ENCODE results near the gene VANGL2.

The VANGL2 gene

DNA sequence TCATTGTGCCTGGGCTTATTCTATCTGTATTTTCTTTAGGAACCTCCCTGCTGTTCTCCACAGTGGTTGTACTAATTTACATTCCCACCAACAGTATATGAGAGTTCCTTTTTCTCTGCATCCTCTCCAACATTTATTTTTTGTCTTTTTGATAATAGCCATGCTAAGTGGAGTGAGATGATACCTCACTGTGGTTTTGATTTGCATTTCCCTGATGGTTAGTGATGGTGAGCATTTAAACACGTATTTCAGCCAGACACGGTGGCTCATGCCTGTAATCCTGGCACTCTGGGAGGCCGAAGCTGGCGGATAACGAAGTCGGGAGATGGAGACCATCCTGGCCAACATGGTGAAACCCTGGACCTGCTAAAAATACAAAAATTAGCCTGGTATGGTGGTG is 64.8 kb downstream of the VANGL2 start:
- DNase-seq: no peak

DNA sequence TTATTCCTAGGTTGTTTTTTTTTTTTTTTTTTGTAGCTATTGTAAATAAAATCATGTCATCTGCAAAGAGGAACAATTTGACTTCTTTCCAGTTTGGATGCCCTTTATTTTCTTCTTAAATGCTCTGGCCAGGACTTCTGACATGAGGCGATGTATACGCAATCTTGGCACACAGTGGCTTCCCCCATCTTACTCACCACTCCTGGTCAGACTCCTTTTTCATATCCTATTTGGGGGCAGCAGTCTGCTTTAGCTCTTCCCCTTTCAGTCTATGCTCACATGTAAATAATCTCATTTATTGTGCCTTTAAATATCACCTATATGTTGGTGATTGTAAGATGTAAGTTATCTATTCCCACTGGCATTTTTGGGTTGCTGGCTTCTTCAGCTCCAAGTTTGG is 66.6 kb downstream of the VANGL2 start:
- no peak for DNase-seq

DNA sequence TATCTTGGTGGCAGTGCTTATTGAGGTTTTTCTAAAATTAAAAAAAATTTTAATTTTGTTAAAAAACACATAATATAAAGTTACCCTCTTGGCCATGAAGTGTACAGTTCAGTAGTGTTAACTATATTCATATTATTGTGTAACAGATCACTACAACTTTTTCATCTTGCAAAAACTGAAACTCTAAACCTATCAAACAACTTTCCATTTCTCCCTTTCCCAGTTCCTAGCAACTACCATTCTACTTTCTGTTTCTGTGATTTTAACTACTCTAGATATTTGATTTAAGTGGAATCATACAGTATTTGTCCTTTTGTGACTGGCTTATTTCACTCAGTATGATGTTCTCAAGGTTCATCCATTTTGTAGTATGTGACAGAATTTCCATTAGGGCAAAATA is 67.2 kb downstream of the VANGL2 start:
- DNase-seq: no peak

DNA sequence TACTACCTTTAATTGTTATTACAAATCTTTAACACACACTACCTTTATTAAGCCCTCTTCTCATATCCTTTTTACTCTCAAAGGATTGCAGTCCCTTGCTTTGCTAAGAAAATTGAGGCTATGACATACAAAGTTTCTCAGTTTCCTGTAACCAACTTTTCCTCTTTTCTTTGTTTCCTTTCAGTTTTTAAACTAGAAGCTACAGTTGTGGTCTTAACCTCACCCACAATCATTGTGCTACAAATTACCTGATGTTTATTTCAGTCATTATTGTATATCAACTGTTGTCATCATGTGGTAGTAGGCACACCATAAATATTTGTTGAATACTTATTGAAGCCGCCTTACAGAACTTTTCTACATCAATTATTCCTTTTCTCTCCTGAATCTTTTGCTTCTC is 70.9 kb downstream of the VANGL2 start:
- no peak for DNase-seq

DNA sequence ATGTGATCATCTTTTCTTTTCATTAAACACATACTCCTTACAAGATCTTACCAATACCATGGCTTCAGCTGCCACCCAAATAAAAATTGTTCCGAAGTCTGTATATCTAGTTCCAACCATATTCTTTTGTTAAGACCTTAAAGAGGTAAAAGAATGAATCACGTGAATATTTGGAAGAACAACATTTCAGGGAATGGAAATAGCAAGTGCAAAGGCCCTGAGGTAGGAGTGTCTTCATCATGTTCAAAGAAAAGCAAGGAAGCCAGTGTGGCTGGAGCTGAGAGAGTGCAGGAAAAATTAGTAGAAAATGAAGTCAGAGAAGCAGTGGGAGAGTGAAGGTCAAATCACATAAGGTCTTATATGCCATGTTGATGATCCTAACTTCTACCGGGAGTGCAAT is 71.7 kb downstream of the VANGL2 start:
- DNase-seq: no peak

DNA sequence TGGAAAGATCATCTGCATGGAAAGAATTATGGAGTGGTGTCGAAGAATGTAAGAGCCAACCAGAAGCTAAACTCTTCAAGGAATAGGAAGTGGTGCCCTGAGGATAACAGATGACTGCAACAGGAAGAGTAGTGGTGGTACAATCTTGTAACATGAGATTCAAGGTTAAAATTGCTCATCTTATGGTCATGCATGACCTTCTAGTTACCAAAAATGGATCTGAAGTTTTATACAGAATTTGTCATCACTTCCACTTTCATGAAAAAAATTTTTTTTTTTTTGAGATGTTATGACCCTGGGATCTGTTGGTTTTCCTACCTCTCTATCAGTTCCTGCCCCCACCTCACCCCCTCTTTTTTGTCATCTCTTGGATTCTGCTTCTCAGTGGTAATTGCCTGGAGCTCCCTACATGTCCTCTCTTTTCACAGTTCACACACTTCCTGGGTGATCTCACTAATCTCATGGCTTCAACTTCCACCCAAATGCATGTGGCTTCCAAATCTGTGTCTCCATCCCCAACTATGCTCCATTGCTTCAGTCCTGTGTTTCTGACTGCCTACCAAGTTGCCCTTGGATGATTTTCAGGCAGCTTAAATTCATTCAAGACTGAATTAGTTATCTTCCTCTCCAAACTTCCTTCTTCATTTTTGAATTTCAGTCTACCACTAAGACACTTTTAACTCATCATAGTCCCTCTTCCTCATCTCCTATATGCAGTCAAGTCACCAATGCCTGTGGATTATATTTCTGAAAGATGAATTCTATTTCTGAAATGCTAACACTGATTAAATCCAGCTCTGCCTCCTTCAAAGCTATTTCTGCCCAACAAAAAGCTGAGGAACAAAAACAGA is 74.3 kb downstream of the VANGL2 start:
- no peak for DNase-seq
